Measurements from ENCODE around the gene FDX2.

Gene FDX2

DNA sequence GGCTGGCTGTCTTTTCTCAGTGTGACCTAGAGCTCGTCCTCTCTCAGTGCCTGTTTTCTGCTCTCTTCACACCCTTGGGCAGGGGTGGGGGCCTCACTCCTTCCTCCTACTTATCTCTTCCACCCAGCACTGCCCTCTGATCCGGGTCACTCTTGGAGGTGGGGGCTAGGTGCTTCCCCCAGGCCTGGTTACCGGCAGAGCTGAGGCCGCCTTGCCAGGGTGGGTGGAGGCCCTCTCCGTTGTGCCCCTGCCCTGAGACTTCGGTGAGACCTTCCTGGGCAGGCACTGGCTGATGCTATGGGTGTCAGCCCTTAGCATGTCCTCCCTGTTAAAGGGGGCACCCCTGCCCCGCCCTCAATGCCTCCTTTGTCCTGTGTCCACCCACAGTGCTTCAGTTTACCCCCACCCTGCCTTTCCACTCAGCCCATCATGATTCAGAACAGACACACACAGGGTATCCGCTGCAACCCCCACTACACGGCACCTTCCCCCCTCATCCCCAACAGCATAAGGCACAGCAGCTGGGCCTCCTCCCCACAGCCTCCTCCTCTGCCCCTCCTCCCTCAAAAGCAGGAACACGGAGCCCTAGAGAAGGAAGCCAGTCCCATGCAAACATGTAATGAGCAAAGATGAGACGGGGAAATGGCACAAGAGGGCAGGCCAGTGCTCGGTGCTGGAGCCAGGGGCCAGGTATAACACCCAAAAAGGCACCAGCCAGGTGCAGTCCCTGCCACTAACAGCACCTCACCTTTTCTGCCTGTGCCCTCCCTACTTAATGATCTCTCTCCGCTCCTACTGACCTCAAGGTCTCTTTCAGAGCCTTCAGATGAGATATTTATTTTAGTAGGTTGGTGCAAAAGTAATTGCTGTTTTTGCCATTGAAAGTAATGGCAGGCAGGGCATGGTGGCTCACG lies 16.0 kb downstream of the FDX2 start:
- DNase-seq (ENCODE audit: low spot score) = no peak

DNA sequence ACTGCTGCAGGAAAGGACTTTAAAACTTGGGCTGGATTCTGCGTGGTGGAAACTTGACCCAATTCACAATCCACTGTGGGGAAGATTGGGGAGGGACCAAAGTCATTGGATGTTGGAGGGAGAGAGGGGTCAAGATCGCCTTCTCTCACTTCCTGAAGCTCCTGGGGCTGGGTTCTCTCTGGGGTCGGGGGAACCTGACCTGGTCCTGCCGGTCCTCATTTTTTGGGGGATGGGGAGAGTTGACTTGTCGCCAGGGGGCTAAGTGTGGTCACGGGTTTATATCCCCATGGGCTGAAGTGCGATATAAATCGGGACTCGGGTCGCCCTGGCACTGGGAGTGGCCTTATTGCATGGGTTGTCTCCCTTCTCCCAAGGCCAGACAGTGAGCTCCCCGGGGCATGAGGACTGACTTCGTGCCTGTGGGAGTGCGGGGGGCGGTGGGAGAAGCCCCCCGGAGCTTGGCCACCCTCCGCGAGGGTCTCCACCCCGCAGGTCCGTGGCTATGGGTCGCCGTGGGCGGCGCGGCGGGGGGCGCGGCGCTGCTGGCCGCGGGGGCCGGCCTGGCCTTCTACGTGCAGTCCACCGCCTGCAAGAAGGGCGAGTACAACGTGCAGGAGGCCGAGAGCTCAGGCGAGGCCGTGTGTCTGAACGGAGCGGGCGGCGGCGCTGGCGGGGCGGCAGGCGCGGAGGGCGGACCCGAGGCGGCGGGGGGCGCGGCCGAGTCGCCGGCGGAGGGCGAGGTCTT lies 19.8 kb downstream of the FDX2 start:
- DNase-seq (ENCODE audit: low spot score) = no peak

DNA sequence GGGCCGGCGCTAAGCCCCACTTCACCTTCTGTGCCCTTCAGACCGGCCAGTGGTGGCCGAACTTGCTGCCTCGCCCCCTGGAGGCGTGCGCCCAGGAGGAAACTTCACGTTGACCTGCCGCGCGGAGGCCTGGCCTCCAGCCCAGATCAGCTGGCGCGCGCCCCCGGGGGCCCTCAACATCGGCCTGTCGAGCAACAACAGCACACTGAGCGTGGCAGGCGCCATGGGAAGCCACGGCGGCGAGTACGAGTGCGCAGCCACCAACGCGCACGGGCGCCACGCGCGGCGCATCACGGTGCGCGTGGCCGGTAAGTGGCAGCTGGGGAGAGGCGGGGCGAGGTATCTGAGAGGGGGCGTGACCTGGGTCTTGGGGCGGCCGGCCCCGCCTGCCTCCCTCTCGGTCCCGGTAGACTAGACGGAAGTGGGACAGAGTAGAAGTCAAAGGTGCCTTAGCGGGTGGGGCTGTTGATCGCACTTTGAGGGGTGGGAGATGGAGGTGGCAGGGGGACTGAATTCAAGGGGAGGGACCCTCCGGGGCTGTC lies 20.4 kb downstream of the FDX2 start:
- no peak for DNase-seq (ENCODE audit: low spot score)

DNA sequence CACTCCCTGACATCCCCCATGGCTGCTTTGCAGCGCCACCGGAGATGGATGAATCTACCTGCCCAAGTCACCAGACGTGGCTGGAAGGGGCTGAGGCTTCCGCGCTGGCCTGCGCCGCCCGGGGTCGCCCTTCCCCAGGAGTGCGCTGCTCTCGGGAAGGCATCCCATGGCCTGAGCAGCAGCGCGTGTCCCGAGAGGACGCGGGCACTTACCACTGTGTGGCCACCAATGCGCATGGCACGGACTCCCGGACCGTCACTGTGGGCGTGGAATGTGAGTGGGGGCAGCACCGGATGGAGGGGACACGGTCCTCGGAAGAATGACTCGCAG lies 21.5 kb downstream of the FDX2 start:
- no peak for DNase-seq (ENCODE audit: low spot score)

DNA sequence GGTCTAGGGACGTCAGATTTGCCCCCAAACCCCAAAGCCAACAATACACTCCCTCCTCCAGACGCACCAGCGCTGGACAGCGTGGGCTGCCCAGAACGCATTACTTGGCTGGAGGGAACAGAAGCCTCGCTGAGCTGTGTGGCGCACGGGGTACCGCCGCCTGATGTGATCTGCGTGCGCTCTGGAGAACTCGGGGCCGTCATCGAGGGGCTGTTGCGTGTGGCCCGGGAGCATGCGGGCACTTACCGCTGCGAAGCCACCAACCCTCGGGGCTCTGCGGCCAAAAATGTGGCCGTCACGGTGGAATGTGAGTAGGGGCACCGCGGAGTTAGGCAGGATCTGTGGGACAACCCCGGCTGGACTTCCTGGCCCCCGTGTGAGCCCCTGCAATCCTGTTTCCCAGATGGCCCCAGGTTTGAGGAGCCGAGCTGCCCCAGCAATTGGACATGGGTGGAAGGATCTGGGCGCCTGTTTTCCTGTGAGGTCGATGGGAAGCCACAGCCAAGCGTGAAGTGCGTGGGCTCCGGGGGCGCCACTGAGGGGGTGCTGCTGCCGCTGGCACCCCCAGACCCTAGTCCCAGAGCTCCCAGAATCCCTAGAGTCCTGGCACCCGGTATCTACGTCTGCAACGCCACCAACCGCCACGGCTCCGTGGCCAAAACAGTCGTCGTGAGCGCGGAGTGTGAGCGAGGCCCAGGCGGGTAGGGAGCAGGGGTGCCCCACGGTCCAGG lies 22.0 kb downstream of the FDX2 start:
- DNase-seq (ENCODE audit: low spot score) = no peak

GRCh38 chr19:10292789-10293636 lies 22.8 kb downstream of the FDX2 start:
- DNase-seq (ENCODE audit: low spot score) = no peak

GRCh38 chr19:10292206-10292788 lies 23.5 kb downstream of the FDX2 start:
- peak; percentile 89 for DNase-seq (ENCODE audit: low spot score)

DNA sequence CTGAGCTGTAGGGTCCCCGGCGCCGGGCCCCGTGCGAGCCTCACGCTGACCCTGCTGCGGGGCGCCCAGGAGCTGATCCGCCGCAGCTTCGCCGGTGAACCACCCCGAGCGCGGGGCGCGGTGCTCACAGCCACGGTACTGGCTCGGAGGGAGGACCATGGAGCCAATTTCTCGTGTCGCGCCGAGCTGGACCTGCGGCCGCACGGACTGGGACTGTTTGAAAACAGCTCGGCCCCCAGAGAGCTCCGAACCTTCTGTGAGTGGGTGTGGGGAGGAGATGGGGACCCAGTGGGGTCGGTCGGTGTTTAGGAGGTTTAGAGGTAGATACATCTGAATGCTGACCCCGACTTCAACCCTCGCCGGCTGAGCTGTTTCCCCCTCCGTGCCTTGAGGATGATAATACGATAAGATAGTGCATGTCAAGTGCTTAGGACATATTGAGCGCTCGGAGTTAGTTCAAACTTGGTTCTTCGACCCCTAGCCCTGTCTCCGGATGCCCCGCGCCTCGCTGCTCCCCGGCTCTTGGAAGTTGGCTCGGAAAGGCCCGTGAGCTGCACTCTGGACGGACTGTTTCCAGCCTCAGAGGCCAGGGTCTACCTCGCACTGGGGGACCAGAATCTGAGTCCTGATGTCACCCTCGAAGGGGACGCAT lies 24.1 kb downstream of the FDX2 start:
- no peak for DNase-seq (ENCODE audit: low spot score)

GRCh38 chr19:10290876-10291553 lies 24.8 kb downstream of the FDX2 start:
- DNase-seq (ENCODE audit: low spot score) = peak; percentile 85

- peak; percentile 31 for DNase-seq (ENCODE audit: low spot score)
Observed at GRCh38 chr19:10290357-10290875, 25.4 kb downstream of the FDX2 start.

GRCh38 chr19:10289836-10290356 lies 25.9 kb downstream of the FDX2 start, which contains the start of gene ICAM5:
TSS of gene ICAM5 (plus strand) at chr19:10289952. CDS start at chr19:10290044, 92 bp downstream.
- DNase-seq (ENCODE audit: low spot score) = peak; percentile 55

DNA sequence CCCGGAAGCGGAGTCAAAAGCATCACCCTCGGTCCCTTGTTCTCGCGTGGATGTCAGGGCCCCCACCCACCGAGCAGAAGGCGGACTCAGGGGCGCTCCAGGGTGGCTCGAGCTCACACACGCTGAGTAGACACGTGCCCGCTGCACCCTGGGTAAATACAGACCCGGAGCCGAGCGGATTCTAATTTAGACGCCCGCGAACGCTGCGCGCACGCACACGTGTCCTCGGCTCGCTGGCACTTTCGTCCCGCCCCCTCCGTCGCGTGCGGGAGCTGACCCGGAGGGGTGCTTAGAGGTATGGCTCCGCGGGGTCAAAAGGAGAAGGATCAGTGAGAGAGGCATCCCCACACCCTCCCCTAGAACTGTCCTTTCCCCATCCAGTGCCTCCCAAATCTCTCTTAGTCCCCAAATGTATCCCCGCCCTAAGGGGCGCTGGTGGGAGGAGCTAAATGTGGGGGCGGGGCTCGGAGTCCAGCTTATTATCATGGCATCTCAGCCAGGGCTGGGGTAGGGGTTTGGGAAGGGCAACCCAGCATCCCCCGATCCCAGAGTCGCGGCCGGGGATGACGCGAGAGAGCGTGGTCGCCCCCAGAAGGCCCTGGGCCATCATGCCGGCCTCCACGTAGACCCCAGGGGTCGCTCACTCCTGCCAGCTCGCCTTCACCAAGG lies 26.5 kb downstream of the FDX2 start:
- DNase-seq (ENCODE audit: low spot score) = peak; percentile 75

GRCh38 chr19:10288662-10289166 lies 27.1 kb downstream of the FDX2 start:
- DNase-seq (ENCODE audit: low spot score) = peak; percentile 77

GRCh38 chr19:10286803-10287737 lies 28.7 kb downstream of the FDX2 start, which contains the start of gene ICAM4:
TSS of gene ICAM4 (plus strand) at chr19:10286955. CDS start at chr19:10287013, 58 bp downstream.
- peak; percentile 30 for DNase-seq (ENCODE audit: low spot score)

- DNase-seq (ENCODE audit: low spot score) = no peak
Observed at GRCh38 chr19:10285393-10285792, 30.4 kb downstream of the FDX2 start.

DNA sequence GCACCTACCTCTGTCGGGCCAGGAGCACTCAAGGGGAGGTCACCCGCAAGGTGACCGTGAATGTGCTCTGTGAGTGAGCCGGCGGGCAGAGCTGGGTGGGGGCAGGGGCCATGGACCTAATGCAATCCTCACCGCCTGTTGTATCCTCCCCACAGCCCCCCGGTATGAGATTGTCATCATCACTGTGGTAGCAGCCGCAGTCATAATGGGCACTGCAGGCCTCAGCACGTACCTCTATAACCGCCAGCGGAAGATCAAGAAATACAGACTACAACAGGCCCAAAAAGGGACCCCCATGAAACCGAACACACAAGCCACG lies 30.9 kb downstream of the FDX2 start:
- no peak for DNase-seq (ENCODE audit: low spot score)
